Left ventricle myocardium superior (tissue), 1 donor: Measurements from ENCODE around the gene CFAP69. TPM values are rescaled to one million over a fixed set of nuclear protein-coding genes. Genes with fewer than 3 reads are reported as not detected.
"Not testable (repeated sequence)": the region's sequence is repeated elsewhere in the genome, so short reads cannot be mapped to it uniquely, and the experiment has no call there.

Experiments used
- ATAC-seq: fragments of 200-7000 bp; cut with Tn5 transposase; one replicate; pipeline ENCODE4 v1.9.1; 2020; ENCODE audit warnings: mild to moderate bottlenecking, moderate library complexity
- DNase-seq: peaks from one replicate; pipeline ENCODE4 v3.0.0-alpha.2; 2020
- intact Hi-C: fragments of 100-400 bp; cut with micrococcal nuclease; formaldehyde crosslinking; loops from one replicate; pipeline ENCODE4 v1.11.0; 2022
- total RNA-seq: library from RNA; stranded (reverse); fragmentation: NEBNext Ultra II Directional; extraction: Animal tissue kit (Norgen Biotek cat#: 25700); gene quantifications from one replicate; pipeline ENCODE4 v1.2.1, GENCODE V29; 2021
- donor health status: DM: no; HTN: yes; CAD: no; lungs with severe emphysema.

The CFAP69 gene
- total RNA-seq, 1 donor from 2014 or later: 4.2 TPM

- no peak for DNase-seq
- no peak for ATAC-seq
- intact Hi-C loops: no loop called here
These were observed 17.7 kb upstream of the CFAP69 start for GRCh38 chr7:90227259-90227658.

GRCh38 chr7:90229682-90230081, 15.3 kb upstream of the CFAP69 start:
- DNase-seq (no peak), ATAC-seq (no peak)
- intact Hi-C loops: no loop called here

- ATAC-seq: no peak
- DNase-seq: no peak
- intact Hi-C loops: no loop called here
These were observed 14.1 kb upstream of the CFAP69 start for GRCh38 chr7:90230834-90231233.

GRCh38 chr7:90231304-90231703, 13.7 kb upstream of the CFAP69 start:
- intact Hi-C loops: no loop called here
- DNase-seq: no peak
- no peak for ATAC-seq

DNA sequence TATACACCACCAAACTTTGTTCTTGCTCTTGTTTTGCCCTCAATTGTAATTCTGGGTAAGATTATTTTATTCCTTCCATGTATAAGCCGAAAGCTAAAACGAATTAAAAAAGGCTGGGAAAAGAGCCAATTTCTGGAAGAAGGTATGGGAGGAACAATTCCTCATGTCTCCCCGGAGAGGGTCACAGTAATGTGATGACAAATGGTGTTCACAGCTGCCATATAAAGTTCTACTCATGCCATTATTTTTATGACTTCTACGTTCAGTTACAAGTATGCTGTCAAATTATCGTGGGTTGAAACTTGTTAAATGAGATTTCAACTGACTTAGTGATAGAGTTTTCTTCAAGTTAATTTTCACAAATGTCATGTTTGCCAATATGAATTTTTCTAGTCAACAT, 12.5 kb upstream of the CFAP69 start:
- DNase-seq: no peak
- ATAC-seq: no peak
- intact Hi-C loops: no loop called here

GRCh38 chr7:90233569-90233968, 11.4 kb upstream of the CFAP69 start:
- ATAC-seq (no peak), DNase-seq (no peak)
- intact Hi-C loops: no loop called here

GRCh38 chr7:90236721-90237289, 8.2 kb upstream of the CFAP69 start:
- intact Hi-C loops: no loop called here
- DNase-seq (no peak), ATAC-seq (no peak)

- intact Hi-C loops: no loop called here
- DNase-seq (no peak), ATAC-seq (no peak)
These were observed 7.0 kb upstream of the CFAP69 start for GRCh38 chr7:90238022-90238421.

DNA sequence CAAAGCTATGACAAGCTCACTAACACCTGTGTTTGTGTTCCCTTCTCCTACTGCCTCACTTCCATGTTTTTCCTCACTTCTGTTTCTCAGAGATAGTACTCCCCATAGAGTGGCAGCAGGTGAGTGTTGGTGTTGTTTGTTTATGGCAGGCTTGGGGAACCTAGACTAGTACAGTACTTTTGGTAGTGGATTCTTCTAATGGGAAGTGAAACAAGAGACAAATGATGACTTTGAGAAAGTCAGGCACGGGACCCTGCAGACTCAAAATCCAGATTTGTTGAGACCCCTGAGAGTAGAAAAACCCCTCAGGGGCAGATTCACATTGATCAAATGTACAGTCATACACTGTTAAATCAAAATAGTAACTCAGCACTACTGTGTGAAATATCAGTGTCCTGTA, 6.4 kb upstream of the CFAP69 start:
- intact Hi-C loops: no loop called here
- DNase-seq (no peak), ATAC-seq (no peak)

- no peak for DNase-seq
- no peak for ATAC-seq
- intact Hi-C loops: no loop called here
These were observed 5.9 kb upstream of the CFAP69 start for GRCh38 chr7:90239050-90239449.

GRCh38 chr7:90239625-90240228, 5.2 kb upstream of the CFAP69 start:
- ATAC-seq (no peak), DNase-seq (no peak)
- intact Hi-C loops: no loop called here

DNA sequence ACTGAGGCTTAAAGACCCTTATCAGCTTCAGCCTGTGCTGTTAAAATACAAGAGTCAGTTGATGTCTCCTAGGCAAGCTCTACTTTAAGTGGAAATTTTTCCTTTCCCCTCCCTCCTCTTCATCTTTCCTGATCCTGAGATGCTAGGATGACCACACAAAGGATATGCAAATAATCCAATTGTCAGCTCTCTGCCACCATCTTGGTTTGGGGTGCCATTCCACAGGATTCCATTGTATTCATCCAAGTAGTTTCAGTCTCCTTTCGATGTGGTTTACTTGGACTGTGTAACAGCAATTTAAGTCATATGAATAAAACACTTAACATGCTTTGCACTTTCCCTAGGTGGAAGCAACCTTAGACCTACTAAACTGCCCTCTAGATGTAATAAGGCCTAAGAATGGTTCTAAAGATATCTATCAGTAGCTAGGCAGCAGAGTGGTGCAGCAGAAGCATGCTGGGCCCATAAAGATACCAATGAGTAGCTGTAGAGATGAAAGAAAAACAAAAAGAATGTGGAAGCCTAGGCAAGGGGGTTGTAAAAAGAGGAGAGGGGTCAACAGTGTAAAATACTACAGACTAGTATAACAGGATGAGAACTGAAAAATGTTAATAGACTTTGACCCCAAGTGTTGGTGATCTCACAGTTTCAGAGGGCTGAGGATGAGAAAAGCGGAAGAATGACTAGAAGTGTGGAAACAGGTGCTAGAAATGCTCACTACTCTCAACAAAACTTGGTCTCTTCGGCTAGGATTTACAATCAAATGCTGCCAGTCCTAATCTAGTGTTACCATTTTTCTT, 2.4 kb upstream of the CFAP69 start:
- intact Hi-C loops: no loop called here
- no peak for DNase-seq

GRCh38 chr7:90243556-90243955, 1.4 kb upstream of the CFAP69 start:
- intact Hi-C loops: no loop called here
- ATAC-seq (no peak), DNase-seq (no peak)

More for the DNA sequence above, 2.4 kb upstream of the CFAP69 start:
- no peak for ATAC-seq

GRCh38 chr7:90244565-90244908, 437 bp upstream of the CFAP69 start:
- DNase-seq: no peak
- intact Hi-C loops: no loop called here
- no peak for ATAC-seq

DNA sequence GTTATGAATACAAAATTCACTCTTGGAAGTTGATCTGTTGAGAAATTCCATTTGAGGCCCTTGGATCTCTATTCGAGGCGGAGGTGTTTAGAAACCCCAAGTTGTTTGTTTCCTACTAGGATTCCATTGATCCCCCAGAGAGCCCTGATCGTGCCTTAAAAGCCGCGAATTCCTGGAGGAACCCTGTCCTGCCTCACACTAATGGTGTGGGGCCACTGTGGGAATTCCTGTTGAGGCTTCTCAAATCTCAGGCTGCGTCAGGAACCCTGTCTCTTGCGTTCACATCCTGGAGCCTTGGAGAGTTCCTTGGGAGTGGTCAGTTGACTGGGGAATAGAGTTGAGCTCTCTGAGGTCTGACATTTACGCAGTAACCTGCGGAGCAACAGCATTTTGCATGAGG, 1.2 kb downstream of the CFAP69 start:
- no peak for ATAC-seq
- intact Hi-C loops: no loop called here
- DNase-seq: no peak

DNA sequence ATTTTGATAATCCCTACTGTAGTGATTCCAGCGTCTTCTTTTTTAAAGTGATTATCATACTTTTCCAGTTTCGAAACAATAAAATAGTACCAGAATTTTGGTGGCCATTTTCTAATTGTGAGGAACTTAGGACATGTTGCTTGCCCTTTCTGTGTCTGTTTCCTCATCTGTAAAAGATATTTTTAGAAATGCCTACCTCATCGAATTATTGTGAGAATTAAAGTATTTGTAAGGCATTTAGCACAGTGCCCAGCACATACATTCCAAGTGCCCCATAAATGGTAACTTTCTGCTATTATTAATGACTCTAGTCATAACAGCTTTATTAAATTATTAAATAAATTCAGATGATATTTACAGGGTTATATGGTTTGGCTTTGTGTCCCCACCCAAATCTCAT, 3.7 kb downstream of the CFAP69 start:
- ATAC-seq (no peak), DNase-seq (no peak)
- intact Hi-C loops: no loop called here

- intact Hi-C loops: no loop called here
- ATAC-seq (no peak), DNase-seq (no peak)
These were observed 5.8 kb downstream of the CFAP69 start for GRCh38 chr7:90250601-90251303.

DNA sequence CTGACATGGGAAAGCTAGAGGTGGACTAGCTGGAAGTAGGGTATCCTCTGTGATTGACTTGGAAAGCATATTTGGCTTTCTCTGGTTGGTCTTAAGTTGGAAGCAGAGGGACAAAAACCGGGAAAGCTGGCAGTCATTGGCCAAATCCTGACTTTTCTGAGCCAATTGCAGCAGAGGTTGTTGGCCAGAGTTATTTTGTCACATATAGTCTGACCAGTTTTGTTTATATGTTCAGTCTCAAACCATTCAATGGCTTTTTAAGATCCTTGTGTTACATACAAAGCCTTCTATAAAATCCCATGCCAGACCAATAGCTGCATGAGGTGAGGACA, 6.3 kb downstream of the CFAP69 start:
- ATAC-seq: no peak
- no peak for DNase-seq
- intact Hi-C loops: no loop called here

DNA sequence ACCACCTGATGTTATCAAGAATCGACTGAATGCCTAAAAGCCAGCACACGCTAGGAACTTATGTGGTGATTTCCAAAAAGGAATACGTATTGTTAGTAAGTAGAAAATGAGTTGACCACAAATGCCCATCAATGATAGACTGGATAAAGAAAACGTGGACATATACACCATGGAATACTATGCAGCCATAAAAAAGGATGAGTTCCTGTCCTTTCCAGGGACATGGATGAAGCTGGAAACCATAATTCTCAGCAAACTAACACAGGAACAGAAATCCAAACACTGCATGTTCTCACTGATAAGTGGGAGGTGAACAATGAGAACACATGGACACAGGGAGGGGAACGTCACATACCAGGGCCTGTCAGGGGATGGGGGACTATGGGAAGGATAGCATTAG, 11.0 kb downstream of the CFAP69 start:
- intact Hi-C loops, ATAC-seq, DNase-seq: not testable (repeated sequence)

- no peak for ATAC-seq
- DNase-seq: no peak
- intact Hi-C loops: no loop called here
These were observed 11.8 kb downstream of the CFAP69 start for GRCh38 chr7:90256778-90257177.
